ENCODE results near the gene BHLHE40. TPM values are rescaled to one million over a fixed set of nuclear protein-coding genes. Genes with fewer than 3 reads are reported as not detected.

The BHLHE40 gene
- 16.6 and 33.2 TPM in 2 replicates for total RNA-seq

GRCh38 chr3:4979428-4980228 is at the start of gene BHLHE40:
Gene BHLHE40 (plus strand): TSS chr3:4979437. CDS start chr3:4979719, 282 bp downstream.

Other genes starting within 250 kb of the BHLHE40 start
- gene ARL8B, start 142.9 kb downstream of the BHLHE40 start, total RNA-seq, result 50.3 and 63.8 TPM in 2 replicates
- 20.8 and 21.1 TPM in 2 replicates for gene EDEM1, start 208.3 kb downstream of the BHLHE40 start, total RNA-seq

All from smooth muscle cell of bladder (primary cell).